NCI-H460 (cell line): Measurements from ENCODE around the gene EFEMP1. TPM values are rescaled to one million over a fixed set of nuclear protein-coding genes. Genes with fewer than 3 reads are reported as not detected.

Experiments used
- DNase-seq: peaks from one replicate; pipeline ENCODE4 v3.0.0-alpha.2; 2016; ENCODE audit warnings: low read depth; ENCODE audit errors: extremely low read depth
- polyA plus RNA-seq: library from polyadenylated mRNA; depleted of rRNA; stranded (reverse); fragments of >200 nt; gene quantifications from 2 replicates; pipeline ENCODE4 v1.2.3, GENCODE V29; 2014; cell fraction: nucleus; rRNA removed
- total RNA-seq: library from RNA; depleted of rRNA; stranded (reverse); fragments of >200 nt; shearing (Covaris generic); gene quantifications from 2 replicates; pipeline ENCODE4 v1.2.3, GENCODE V29; 2014; rRNA removed

Gene EFEMP1, protein sequence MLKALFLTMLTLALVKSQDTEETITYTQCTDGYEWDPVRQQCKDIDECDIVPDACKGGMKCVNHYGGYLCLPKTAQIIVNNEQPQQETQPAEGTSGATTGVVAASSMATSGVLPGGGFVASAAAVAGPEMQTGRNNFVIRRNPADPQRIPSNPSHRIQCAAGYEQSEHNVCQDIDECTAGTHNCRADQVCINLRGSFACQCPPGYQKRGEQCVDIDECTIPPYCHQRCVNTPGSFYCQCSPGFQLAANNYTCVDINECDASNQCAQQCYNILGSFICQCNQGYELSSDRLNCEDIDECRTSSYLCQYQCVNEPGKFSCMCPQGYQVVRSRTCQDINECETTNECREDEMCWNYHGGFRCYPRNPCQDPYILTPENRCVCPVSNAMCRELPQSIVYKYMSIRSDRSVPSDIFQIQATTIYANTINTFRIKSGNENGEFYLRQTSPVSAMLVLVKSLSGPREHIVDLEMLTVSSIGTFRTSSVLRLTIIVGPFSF
- total RNA-seq = 827 and 872 TPM in 2 replicates
- 643 and 894 TPM in 2 replicates for polyA plus RNA-seq

DNA sequence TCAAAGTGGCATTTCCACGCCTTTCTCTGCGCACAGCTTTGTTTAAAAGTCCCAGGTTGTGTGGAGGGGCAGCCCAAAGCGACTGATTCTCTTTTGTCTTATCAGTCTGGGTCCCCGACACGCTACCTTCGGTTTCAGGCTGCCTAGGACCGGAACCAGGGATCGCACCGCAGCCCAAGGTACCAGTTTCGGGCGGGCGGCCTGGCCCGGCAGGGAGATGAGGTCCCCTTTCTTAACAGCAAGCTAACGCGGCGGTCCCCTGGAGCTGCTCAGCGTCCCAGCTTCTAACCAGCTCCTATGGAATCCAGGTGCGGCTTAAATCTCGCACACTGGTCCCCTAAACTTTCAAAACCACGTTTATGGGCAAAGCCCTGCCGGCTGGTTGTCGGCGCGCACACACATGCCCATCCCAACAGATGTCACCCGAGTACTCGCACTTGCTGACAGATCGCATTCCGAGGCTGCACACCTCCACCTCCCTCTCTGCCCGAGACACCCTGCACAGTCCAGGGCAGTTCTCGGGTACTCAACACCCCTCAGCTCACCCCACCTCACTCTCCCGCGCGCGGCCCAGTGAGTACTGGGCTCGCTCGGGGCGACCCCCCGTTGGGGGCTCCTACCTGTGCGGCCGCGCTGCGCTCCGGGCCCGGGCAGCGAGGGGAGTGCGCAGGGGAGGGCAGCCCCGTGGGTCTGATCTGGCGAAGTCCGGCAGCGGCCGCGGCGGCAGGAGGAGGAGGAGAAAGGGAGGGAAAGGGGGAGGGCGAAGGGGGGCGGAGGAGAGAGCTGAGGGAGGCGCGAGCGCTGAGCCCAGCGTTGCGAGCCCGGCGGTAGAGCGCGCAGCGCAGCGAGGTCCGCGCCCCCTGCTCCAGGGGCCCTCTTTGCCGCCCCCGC lies at the start of gene EFEMP1:
TSS of gene EFEMP1 (minus strand) at position 692 of the 891 bp plus-strand sequence. CDS start 1,342 bp downstream, outside the sequence.
- DNase-seq = peak; percentile 70

DNA sequence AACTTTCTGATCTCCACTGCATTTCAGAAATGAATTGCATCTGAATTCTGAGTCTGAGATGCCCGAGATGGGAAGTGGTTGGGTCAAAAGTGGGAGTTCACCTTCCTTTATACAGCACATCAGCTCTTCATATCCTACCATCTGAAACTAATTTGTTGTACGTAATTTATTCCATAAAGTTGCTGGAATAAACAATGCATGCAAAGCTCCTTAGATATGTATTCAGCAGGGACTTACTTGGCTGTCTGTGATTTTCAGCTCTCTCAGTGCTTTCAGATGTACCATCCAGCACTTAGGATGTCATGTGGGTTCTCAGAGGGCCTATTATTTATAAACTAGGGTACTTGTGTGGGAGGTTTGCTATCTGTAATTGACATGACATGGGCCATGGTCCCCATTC lies 46.9 kb upstream of the EFEMP1 start:
- DNase-seq = no peak

DNA sequence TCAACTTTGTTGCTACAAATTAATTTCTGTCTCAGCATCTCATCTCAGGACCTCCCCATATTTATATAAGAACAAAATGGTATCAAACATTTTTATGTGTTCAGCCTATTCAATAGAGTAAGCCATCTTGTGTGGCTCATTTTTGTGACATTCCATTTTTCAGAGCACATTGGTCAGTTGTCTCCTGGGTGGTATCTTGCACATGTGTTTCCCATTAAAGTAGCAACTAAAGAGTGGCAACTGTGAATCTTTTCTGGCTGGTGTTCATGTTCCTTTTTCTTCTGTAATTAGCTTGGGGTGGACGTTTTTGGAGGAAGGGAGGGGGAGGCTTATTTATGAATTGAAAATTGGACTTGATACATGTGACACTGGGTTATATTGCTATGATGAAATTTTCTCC lies 45.4 kb upstream of the EFEMP1 start:
- no peak for DNase-seq

DNA sequence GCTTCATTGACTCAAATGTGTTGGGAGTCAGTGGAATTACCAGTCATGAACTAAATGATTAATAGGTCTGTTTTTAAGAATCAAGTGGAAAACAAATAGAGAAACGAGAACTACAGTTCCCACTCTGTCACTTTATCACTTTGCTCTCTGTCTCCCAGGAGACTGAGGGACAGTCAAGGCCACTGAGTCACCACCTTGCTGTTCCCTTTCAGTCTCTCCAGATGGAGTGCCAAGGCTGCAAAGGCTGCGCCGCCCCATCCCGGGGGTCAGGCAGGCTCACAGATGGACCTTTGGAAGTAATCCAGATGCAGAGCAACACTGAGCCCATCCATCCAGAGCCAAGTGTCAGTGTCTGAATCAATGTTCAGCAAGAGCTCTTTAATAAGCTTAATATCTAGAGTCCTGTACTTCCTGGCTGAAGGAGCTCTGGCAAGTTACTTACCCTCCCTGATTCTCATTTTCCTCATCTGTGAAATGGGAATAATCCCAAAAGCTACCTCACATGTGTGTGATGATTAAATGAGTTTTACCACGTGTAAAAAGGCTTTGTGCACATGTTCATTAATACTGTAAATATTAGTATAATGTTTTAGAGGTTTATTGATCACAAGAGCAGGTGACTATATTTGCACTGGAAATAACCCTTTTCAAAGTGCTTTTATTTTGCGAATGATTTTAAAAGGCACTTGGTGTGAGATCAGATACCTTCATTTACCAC lies 43.0 kb upstream of the EFEMP1 start:
- no peak for DNase-seq

DNA sequence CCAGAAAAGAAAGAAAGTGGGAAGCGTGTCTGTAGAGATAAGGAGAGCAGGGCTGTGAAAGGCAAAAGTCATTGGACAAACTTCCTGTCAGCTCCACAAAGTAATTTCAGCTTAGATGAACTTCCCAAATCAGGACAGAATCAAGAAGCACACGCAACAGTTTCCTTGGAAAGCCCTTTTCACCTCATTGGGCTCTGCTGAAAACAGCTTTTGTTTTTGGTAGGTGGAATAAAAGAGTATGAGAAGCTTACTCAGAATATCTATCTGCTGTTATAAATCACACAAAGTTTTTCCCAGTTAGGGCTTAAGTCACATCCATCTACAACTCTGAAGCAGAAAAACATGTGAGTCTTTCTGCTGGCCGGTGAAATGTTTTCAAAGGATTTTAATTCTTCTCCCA lies 42.4 kb upstream of the EFEMP1 start:
- no peak for DNase-seq

DNA sequence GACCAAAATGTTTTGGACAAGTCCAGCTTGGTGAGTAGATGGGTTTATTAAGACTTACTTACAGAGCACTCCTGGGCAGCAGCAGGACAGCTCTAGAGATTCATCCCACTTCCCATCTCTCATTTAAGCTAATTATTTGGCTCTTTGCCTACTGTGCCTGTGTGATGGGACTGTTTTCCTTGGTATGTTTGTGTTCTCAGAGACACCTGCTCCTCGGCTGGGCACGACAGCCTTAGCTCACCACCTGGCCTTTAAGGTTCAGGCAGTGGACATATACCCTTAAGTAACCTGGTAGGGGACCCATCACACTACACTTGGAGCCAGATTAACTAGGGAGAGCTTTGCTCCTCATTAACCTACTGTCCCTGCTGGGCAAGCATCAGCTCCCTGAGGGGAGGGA lies 41.7 kb upstream of the EFEMP1 start:
- no peak for DNase-seq

DNA sequence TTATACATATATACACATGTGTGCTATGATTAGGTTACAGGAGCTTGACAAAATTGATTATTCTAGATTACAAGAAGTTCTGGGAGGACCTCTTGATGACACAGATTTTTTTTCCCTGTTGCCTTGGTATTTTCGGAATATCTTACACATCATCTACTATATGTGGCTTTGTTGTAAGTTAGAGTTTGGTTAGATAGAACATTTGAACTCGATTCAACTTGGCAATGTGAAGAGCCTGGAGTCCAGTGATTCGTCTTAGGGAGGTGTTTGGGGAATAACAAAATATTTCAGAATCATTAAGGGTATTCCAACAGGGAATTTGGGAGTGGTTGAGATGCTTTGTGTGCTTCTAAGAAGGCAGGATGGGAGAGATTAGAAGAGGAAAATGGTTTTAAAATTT lies 39.3 kb upstream of the EFEMP1 start:
- DNase-seq = no peak

DNA sequence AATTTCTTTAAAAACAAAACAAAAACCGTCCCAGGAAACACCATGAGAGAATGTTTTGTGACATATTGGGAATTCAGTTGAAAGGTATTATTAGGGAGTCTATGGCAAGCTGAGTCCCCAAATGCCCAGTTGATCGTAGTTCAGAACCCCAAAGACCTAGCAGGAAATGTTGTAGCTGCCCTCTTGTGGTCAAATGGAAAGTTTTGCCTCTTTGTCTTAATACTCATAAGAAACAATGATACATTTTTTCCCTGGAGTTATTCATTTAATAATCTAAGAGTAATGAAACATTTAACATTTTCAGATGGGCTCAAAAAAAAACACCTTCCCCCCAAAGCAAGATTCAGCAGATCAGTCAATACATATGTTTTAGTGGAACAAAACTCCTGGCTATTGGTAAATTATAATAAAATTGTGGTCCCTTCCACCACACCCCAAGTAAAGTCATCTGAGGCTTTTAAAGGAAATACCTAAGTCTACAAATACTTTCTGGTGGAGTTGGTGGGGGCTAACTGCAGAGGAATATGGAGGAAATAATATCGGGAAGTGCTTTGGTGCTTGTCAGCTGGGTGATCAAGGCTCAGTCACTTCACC lies 37.8 kb upstream of the EFEMP1 start:
- peak; percentile 79 for DNase-seq

DNA sequence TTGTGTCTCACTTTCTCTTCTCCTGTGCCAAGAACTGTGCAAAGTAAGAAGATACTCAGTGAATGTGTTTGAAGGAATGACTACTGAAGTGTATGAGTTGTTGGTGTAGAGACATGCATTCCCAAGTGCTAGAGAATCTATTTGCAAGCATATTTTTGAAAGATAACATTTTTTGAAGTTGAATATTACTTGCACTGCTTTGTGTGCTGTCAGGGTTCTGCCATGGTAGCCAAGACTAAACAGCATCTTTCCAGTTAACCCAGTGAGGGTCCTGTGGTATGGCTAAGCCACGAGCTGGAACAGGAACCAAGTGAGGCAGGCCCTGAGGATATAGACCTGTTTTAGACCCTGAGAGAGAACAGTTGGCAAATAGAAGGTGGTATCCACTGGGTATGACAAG lies 35.2 kb upstream of the EFEMP1 start:
- no peak for DNase-seq

DNA sequence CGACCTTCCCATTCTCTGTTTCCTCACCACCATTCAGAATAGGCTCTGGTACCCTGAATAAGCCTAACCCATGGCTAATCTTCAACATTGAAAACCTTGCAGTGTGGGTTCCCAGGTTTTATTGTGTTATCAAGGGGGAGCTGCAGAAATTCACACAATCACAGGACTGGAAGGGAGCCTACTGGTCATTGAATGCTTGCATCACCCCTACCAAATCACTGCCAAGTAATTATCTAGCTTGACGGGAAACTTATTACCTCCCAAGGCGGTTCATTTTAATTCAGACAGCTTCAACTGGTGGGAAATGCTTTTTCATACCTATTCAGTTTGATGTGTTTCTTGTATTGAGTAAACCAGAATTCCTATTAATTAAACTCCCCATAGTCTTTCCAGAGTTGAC lies 33.6 kb upstream of the EFEMP1 start:
- no peak for DNase-seq

DNA sequence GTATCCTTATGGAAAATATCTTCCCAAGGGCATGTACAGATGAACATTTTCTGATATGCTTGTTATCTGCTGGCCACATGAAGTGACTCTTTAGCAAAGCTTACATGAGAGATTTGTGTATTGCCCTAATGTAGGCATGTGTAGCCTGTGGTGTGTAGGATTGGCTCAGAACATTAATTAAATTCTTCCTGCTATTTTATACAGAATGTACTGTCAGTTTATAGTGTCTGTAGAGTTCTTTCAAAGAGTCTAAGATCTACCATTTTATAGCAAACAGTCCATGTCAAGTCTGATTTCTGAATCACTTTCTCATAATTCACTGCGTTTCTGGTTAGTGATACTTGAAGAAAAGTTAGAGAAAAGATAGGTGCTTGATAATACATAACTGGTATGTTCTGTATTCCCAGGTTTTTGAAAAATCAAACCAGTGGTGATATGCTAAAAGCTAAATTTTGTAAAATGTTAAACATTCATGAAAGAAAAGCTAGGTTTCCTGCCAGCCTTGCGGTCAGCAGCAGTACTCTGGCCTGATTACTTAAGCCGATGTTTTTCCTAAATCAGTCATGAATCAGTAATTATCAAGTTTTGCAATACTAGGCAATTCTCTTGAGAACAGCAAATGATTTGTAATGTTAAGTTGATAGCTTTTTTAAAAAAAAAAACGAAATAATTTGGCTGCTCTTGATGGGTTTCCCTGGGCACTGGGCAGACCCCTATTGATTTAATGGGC lies 30.9 kb upstream of the EFEMP1 start:
- DNase-seq = no peak

DNA sequence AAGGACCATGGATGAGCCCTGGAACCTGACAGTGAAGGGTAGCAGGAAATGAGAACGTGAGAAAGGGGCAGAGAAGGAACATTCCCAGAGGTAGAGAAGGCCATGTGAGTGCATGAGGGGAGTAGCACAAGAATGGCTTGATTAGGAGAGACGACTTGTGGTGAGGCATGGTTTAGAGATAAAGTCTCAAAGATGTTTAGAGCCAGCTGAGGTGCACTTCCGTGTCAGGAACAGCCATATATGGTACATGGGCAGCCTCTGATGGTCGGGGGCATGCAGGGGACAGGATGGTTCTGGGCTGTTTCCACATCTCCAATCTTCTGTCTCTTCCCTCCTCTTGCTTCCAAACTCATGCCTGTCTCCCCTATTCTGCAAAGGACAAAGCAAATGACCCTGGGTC lies 28.8 kb upstream of the EFEMP1 start:
- no peak for DNase-seq

DNA sequence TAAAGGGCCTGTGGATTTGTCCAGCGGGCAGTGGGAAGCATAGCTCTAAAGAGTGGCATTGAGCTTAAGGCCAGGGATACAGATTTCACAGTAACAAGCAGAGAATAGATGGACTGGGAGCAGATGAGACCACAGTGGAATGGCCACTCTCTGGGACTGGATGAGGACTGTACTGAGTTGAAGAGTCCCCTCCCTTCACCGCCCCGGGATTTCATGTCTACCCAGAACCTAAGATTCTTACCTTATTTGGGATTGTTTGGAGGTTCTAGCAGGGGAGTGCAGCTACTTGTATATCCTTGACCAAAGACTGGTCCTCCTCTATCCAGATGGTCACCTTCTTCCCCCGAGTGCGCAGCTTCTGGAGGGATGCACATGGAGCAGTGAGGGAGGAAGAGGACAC lies 28.0 kb upstream of the EFEMP1 start:
- DNase-seq = no peak

DNA sequence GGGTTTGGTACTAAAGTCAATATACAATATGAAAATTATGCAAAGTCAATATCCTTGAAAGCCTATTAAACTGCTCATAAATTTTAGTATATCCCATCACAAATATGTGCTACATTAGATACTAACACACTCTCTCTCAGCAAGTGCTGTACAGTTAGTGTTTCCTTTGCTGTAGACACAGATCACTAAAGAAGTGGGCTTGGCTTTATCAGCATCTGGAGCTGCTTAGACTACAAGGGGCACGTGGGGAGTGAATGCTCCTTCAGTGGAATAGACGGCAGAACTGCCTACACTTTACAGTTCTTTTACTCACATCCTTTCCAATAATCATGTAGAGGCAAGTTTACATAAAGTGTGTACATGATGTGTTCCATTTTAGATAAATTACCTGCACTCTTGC lies 26.0 kb upstream of the EFEMP1 start:
- DNase-seq = no peak

DNA sequence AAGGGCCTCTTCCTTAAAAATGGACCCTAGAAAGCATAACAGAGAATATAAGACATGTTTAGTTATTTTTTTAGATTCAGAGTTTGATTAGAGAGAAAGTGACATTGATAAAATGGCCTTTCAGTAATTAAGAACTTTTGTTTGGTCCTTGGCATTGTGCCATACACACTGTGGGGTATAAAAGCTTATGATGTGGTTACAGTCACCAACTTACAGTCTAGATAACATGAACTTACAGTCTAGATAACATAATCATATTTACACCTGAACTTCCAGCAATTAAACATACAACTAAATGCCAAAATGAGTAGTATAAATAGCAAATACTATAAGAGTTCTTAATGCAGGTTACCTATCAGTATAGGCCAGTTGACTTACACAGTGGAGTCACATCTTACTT lies 25.6 kb upstream of the EFEMP1 start:
- DNase-seq = no peak

DNA sequence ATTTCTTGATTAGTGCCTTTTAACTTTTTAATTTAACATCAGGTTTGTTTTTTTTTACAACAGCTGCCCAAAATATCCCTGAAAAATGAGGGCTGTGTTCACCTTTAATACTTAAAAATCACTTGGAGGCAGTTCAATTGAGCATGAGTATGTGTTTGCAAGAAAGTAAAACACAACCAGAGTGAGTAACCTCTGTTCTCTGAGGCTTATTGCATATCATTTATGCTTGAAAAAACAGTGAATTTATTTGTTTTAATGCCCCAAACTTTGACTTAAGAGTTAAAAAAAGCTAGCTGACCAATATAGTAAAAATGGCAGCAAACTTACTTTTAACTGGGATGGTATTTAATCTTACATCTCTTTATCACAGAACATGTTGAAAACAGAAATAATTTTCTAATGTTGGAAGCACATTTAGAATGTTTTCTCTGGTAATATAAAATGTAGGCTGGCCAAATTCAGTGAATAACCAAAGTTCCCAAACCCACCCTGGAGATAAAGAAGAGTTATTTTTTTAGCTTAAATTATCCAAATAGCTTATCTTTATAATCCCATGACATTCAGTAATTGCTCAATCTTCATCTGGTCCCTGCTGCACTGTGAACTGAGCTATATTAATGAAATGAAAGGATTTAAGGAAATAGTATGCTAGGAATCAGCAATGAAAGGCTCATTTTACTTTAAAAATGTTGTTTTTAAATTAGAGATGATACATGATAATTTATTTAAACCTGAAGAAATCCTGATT lies 24.8 kb upstream of the EFEMP1 start:
- no peak for DNase-seq

DNA sequence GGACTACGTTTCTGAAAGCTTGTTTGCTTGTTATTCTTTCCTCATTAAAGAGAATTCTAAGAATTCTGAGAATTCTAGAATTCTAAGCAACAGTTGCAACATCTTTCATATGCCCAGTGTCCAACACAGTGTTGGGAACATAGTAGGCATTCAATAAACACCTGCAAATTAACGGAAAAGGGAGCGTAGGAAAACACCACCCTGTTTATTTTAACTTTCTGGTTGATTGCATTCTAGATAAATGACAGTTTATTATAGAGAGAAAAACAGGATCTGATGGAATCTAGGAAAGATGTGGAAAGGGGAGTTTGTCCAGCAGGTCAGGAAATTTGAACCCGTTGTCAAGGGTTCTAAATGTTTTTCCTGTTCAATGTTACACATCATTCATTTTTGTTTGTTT lies 24.2 kb upstream of the EFEMP1 start:
- DNase-seq = peak; percentile 80

DNA sequence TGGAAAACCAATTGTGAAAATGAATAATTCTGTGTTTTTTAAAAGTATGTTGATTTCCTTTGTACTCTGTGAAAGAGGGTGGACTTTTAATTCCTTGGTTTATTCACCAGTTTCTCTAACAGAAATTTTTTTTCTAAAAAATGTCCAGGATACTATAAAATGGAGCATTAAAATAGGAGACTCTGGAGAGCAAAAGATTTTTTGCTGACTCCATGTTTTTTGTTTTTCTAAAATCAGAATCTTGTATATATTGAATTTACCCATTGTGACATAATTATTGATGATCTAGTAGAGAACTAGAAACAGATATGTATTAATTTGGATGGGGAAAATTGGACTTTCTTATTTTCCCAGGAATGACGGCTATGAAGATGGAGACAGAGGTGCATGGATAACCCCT lies 23.2 kb upstream of the EFEMP1 start:
- no peak for DNase-seq

DNA sequence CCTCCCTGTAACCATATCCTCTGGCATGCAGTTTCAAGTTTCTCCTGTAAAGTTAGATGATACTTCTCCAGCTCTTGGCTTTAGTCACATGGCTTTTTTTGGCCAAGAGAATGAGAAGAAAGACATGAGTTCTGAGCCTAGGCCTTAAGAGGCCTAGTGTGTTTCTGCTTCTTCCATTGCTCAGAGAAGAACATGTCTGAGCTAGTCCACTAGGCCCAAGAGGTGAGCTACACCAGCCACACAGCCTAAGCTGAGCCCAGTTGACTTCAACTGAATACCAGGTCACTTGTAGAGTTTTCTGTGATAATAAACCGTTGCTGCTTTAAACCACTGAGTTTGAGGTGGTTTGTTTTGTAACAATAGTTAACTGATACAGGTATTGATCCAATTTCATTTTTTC lies 19.9 kb upstream of the EFEMP1 start:
- DNase-seq = no peak
